A172 (cell line): ENCODE data around the gene HAUS1. TPM values are rescaled to one million over a fixed set of nuclear protein-coding genes. Genes with fewer than 3 reads are reported as not detected.

Source experiments
- total RNA-seq: library from RNA; depleted of rRNA; stranded (reverse); fragments of >200 nt; shearing (Covaris generic); gene quantifications from 2 replicates; pipeline ENCODE4 v1.2.3, GENCODE V29; 2014; rRNA removed

Gene HAUS1
- total RNA-seq, 1 experiment from 2014 or later, result 45.4 TPM

Other genes starting within 250 kb of the HAUS1 start
- gene EPG5, start 137.1 kb upstream of the HAUS1 start, total RNA-seq, result 8.8 and 16.4 TPM in 2 replicates
- 2.8 and 3.9 TPM in 2 replicates for gene PSTPIP2, start 32.1 kb upstream of the HAUS1 start, total RNA-seq
- 463 and 550 TPM in 2 replicates for gene ATP5F1A, start 6.1 kb upstream of the HAUS1 start, total RNA-seq